G401 (cell line): ENCODE measurements around the gene HSPA8. TPM values are rescaled to one million over a fixed set of nuclear protein-coding genes. Genes with fewer than 3 reads are reported as not detected.

Source experiments
- DNase-seq: peaks from one replicate; pipeline ENCODE4 v3.0.0-alpha.2; 2015; ENCODE audit warnings: low spot score
- in situ Hi-C: cut with HindIII; loops from 2 replicates; pipeline ENCODE4 v1.10.0; 2016; ENCODE audit warnings: low sequenced_read_pairs, mixed read lengths
- total RNA-seq: library from RNA; depleted of rRNA; stranded (reverse); fragments of >200 nt; shearing (Covaris generic); gene quantifications from 2 replicates; pipeline ENCODE4 v1.2.3, GENCODE V29; 2014

The HSPA8 gene
- total RNA-seq, 1 experiment from 2014 or later, result 3,148 TPM

DNA sequence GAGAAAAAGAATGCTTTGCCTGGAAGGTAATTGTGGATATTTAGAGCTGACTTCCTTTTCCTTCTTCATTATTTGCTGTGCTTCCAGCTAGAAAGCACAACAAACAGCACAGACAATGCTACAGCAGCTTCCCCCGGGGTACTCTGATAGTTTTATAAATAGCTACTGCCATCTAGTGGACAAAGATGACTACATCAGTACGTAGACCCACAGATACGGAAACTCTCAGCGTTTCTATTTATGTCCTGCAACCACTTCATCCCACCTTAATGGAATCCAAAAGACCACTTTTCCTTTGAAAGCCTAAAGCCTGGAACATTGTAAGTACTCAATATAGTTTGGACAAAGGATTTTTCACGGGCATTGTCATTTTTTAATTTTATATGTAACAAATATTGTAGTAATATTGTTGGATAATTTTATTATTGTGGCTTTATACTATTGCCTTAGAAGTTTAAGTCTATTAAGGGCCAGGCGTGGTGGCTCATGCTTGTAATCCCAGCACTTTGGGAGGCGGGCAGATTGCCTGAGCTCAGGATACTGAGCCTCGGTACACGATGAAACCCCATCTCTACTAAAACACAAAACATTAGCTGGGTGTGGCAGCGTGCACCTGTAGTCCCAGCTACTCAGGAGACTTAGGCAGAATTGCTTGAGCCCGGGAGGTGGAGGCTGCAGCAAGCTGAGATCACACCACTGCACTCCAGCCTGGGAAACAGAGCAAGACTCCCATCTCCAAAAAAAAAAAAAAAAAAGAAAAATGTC is 7.5 kb downstream of the HSPA8 start:
- in situ Hi-C loops, result no loop called here

DNA sequence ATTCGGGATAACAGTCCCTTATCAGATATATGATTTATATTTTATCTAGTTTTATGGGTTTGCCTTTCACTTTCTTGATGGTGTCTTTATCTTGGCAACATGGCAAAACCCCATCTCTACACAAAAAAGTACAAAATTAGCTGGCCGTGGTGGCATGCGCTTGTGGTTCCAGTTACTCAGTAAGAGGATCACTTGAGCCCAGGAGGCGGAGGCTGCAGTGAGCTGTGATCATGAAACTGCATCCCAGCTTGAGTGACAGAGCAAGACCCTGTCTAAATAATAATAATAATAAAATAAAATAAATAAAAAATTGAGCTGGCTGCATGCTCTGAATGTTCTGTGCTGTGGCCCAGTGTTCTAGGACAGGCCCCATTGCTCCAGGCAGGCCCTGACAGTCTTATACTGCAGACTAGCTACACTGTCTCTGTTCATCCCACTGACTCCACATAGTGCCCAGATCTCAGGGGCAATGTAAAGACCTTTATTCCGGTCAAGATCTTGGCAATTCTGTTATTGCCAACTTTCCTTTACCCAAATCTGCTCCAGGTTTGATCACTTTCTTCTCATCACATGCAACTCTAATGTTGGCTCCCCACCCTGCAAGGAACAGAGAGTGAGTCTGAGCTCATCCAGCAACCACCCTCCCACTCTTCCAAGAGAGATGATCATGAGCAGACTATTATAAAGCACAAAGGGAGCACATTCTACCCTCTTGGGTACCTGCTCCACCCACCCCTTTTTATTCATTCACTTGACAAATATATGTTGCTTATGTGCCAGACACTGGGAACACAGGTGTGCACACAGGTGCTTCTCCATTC is 8.8 kb downstream of the HSPA8 start:
- in situ Hi-C loops, result no loop called here
- DNase-seq, result no peak

More for the DNA sequence above, 7.5 kb downstream of the HSPA8 start:
- DNase-seq, result peak; percentile 93

DNA sequence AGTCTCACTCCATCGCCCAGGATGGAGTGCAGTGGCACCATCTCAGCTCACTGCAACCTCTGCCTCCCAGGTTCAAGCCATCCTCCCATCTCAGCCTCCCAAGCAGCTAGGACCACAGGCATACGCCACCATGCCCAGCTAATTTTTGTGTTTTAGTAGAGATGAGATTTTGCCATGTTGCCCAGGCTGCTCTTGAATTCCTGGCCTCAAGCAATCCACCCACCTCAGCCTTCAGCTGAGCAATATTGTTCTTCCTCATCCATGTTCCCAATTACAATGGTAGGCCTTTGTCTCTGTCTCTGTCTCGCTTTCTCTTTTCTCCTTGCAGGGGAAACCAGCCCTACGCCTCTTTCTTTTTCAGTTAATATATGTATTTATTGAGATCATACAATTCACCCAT is 10.3 kb downstream of the HSPA8 start:
- in situ Hi-C loops, result no loop called here
- DNase-seq, result no peak

DNA sequence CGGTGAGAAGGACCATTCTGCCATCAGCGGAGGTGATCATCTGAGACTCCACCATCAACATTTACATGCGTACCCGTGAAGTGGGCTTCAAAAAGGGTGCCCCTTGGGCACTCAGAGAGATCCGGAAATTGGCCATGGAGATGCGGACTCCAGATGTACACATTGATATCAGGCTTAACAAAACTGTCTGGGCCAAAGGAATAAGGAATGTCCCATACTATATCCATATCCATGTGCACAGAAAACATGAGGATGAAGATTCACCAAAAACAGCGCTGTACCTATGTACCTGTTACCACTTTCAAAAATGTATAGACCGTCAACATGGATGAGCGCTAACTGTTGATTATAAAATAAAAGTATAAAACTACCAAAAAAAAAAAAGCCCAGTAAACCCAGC is 10.8 kb downstream of the HSPA8 start:
- no peak for DNase-seq
- in situ Hi-C loops, result no loop called here

DNA sequence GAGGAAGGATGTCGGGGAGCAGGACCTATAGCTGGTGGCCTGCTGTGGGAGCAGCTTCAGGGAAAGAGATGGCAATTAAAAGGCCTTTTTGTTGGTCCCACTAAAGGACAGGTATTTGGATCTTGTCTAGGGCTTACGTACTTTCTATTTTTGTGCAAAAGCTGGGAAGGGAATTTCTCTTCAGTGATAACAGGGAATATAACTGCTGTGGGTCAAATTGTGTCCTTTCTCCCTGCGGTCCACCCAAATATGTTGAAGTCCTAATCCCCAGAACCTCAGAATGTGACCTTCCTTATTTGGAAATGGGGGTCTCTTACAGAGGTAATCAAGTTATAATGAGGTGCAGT is 14.0 kb downstream of the HSPA8 start:
- no peak for DNase-seq
- in situ Hi-C loops, result no loop called here

DNA sequence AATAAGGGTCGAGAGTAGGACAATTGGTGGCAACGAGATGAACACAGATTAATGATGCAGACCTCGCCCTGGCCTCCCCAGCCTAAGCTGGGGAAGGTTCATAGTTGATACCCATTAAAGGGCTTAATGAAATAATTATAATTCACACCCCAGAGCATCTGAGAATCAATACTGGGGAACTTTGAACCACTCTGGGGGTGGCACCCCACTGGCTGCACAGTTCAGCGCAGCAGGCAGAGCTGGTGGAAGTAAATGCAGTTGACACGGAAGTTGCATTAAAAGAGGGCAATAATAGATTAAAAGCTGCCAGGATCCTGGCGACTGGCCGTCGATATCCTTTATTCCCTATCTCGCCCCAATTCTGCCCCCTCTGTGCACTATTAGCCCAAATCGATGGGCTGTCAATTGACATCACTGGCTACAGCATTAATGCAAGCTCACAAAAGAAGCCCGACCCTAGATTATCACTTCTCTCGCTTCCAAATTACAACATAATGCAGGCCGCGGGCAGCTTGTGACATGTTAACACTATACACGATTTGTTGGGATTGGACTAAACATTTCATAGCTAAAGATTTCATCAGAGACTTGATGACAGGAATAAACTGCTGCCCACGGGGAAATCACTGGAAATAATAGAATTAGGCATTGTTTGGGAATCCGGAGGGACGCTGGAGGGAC is 14.5 kb downstream of the HSPA8 start:
- no peak for DNase-seq
- in situ Hi-C loops, result no loop called here

DNA sequence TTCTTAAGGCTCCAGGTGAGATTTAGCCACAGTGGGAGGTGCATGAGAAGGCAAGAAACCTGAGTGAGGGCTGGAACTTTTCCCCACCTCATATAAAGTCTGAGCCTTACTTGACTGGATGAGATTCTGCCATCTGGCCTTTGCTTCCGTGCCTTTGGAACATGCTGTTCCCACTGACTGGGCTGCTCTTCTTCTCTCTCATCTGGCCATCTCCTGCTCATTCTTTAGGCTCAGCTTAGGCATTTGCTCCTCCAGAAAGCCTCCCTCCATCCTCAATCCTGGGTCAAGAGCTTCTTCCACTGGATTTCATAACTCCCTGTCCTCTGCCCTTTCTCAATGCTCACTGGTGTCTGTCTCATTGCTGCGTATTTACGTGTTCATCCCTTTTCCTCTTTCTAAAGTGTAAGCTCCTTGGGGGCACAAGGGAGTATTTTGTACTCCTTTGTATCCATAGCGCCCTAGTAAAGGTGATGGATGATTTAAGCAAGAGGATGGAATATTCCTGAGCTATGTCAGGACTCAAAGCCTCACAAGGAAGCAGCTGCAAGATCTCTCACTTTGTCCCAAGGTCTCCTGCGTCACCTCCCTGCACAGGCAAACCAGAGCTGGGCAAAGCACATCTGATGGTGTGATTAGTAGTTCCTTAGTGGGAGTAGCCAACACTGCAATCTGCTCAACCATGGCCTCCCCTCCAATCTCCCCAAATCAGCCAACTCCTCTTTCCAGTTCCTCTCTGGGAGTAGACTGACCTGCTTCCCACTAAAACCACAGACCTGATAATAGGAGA is 15.3 kb downstream of the HSPA8 start:
- peak; percentile 61 for DNase-seq
- in situ Hi-C loops, result no loop called here

DNA sequence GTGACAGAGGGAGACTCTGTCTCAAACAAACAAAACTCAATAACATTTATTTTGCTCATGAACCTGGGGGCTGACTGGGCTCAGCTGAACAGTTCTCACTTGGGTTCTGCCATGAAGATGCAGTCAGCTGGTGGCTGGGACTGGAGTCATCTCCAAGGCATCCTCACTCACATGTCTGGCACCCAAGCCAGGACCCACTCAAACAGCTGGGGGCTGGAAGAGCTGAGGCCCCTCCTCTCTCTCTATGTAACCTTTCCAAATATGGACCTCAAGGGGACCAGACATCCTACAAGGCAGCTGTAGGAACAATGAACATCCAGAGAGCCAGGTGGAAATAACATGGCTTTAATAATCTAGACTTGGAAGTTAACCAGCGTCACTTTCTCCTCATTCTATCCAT is 16.8 kb downstream of the HSPA8 start:
- in situ Hi-C loops, result no loop called here
- no peak for DNase-seq

DNA sequence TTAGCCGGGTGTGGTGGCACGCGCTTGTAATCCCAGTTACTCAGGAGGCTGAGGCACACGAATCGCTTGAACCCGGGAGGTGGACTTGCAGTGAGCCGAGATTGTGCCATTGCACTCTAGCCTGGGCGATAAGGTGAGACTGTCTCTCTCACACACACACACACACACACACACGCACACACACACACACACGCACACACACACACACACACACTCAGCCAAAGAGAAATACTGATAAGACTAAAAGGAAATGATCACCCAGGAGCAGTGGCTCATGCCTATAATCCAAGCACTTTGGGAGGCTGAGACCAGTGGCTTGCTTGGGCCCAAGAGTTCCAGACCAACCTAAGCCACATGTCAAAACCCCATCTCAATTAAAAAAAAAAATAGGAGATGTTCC is 20.8 kb downstream of the HSPA8 start:
- in situ Hi-C loops, result no loop called here
- DNase-seq, result no peak

DNA sequence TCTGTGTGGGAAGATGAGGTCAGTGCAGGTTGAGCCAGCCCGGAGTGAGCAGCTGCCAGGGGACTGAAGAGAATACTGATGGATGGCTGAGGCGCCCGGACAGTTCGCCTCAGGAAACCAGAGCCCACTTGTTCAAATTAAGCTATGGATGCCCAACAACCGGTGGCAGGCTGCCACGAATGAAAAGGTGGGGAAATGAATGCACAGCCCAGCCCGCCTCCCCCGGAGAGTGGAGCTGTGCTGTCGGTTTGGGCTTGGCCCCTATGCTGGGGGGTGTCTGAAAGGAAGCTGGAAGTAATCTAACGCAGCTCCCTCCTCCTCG is 21.9 kb downstream of the HSPA8 start:
- in situ Hi-C loops, result no loop called here
- no peak for DNase-seq

DNA sequence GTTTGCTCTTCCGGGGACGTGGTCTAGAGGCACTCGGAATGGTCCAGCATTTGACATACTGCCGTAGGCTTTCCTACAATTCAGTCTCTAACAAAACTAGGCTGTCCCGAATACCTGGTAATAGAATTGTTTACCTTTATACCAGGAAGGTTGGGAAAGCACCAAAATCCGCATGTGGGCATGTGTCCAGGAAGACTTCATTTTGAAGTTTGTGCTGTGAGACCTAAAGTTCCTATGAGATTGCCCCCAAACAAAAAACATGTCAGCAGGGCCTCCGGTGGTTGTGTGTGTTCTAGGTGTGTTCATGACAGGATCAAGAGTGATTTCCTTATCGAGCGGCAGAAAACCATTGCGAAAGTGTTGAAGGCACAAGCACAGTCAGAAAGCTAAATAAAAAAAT is 26.1 kb downstream of the HSPA8 start:
- DNase-seq, result no peak
- in situ Hi-C loops, result no loop called here

DNA sequence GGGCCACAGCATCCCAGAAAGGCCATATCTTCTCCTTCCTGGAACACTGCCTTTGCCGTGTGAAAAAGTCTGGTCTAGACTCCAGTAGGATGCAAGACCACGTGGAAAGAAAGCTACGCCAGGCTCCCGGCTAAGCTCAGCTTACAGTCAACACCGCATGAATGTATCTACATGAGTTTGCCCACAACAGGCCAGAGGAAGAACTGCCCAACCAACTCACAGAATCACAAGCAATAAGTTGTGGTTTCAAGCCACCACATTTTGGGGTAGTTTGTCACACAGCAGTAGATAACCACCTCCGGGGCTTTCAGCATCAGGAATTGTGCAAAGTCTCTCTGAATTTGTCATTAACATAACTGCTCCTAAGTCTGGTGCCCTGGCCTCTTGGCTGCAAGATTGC is 27.3 kb downstream of the HSPA8 start:
- no peak for DNase-seq
- in situ Hi-C loops, result no loop called here

DNA sequence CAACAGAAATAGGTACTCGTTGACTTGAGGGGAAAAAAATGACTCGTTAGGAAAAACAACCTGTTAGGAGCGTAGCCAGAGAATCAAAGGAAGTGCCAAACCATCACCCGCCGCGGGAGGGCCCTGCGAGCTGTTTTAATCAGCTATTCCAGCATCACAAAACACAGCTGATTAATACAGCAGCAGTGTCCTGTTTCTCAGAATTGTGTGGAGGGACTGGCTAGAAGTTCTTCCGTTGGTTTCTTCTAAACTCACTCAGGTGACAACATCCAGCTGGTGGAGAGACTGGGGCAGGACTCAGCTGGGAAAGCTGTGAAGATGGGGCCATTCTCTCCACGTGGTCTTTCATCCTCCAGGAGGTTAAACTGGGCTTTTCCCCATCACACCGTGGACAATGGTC is 28.0 kb downstream of the HSPA8 start:
- DNase-seq, result peak; percentile 7
- in situ Hi-C loops, result no loop called here

DNA sequence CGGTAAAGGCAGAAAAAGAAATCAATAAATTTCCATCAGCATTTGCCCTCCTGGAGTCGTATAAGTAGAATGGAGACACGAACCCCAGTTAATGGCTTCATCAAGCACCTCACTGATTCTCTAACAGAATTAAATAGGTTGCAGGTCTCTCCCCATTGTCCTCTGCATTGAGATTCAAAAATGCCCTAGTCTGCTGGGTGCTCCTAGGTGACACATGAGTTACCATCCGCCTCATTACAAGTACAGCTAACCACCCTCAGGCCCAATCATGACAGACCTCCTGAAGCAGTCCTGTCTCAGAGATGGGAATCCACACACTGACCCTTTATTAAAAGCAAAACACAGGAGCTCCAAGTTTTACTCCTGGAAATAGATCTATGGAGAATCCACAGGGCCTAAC is 31.4 kb downstream of the HSPA8 start:
- no peak for DNase-seq
- in situ Hi-C loops, result no loop called here

DNA sequence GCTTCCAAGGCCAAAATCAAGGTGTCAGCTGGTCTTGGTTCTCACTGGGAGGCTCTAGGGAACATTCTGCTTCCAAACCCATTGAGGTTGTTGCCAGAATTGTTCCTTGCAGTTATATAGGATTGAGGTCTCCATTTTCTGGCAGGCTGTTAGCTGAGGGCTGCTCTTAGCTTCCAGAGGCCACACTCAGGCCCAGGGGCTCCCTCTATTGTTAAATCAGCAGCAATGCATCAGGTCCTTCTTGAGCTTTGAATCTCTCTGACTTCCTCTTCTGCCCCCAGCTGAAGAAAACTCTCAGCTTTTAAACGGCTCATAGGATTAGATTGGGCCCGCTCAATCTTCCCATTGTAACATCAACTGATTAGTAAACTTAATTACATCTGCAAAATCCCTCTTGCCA is 41.0 kb downstream of the HSPA8 start:
- in situ Hi-C loops, result no loop called here
- DNase-seq, result peak; percentile 39

DNA sequence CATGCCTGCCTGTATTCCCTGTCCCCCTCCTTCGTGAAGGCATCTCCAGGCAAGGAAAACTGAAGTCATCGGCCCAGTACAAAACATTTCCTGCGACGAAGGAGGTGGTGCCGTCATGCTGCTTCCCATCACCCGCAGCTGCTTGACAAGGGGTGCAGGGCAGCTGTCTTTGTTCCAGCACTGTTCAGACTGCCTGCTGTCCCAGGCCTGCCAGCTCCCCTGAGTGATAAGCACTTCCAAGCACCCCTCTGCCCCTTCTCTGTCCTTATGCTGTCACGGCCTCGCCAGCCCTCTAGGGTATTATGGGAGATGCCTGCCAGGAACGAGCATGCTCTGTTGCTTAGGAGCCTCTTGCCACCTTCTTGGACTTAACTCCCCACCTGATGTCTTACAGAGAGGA is 43.2 kb downstream of the HSPA8 start:
- DNase-seq, result no peak
- in situ Hi-C loops, result no loop called here

DNA sequence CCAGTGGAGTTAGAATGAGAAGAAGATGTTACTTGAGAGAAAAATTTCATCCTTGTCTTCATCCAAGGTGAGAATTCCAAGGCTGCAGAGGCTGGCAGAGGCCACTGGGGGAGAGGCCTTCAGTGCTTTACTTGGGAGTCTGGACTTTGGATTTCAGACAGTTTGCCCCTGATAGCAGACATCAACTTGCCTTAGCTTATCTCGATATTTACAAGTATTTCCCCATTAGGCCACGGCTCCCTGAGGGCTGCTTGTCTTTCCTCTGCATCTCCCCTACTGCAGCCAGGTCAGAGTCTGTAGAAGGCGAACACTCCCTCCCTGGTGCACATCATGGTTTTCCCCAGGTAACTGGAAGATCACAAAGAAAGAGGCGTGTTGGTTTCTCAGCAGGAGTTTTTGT is 50.4 kb downstream of the HSPA8 start:
- DNase-seq, result no peak
- in situ Hi-C loops, result no loop called here
